ENCODE data around the gene CFAP410.

DNA sequence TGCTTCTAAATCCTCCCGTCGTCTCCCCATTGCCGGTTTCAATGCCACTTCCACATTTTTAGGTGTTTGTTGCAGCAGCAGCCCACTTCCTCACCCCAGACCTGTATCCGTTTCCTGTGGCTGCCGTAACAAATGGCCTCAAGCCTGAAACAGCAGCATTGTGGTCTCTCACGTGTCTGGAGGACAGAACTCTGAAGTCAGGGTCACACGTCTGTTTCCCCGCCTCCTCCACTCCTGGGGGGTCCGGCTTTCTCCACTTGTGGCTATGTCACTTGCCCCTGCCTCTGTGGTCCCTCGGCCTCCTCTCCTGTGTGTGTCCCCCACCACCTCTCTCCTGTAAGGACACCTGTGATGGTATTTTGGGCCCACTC lies 36.1 kb upstream of the CFAP410 start:
- TF ChIP-seq KDM2A (CRISPR knock-in tag; IDR thresholded peaks at IDR 0.05; ENCODE audit: borderline replicate concordance, low read depth) (no peak), KLF16 (CRISPR knock-in tag; IDR thresholded peaks at IDR 0.05) (no peak)
